ENCODE data around the gene TRAPPC3L.

Gene TRAPPC3L

DNA sequence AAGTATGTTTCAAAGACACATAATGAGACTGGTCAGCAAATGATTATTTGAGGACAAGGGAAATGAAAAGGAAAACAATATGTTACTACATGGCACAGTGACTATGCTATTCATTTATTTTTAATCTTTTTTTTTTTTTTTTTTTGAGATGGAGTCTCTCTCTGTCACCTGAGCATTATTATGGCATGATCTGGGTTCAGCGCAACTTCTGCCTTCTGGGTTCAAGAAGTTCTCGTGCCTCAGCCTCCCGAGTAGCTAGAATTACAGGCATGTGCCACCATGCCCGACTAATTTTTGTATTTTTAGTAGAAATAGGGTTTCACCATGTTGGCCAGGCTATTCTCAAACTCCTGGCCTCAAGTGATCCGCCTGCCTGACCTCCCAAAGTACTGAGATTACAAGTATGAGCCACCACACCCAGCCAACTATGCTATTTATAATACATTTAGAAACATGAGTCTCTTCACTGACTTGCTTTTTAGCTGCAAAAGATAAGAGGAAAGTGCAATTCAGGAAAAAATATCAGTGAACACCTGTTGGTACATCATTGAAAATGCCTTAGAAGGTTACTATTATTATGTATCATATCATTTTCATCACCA, 11.4 kb upstream of the TRAPPC3L start:
- DNase-seq (ENCODE audit: low read depth), result no peak

DNA sequence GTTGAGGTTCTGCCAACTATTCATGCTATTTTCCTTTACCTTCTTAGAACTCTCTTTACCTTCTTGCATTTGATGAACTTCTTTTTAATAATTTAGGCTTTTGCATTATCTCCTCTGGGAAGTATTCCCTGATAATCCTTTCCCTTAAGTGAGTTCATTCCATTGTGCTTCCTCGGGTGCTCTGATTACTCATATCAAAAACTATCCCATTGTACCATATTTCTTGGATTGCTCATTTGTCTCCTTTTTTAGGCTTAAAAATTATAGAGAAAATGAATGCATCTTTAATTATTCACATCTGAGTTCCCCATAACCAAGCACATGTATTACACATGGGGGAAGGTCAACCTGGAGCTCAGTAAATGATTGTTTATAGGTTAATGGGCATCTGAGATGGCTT, 10.6 kb upstream of the TRAPPC3L start:
- DNase-seq (ENCODE audit: low read depth), result no peak

DNA sequence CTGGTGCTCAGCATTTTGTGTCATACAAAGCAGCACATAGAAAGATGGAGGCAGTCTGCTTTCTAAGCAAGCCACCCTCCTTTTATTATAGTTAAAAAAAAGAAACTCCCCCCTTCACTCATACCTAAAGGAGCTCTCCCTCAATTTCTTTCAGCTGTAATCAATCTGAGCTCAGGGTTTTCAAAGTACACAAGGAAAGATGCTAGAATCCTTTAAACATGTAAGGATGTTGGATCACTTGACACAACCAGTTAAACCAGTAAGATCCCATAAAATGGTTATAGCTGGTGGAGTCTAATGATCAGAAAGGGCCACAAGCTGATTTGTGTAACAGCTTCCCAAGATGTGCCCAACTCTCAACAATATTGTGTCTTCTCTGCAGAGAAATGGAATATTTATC, 8.0 kb upstream of the TRAPPC3L start, which contains the start of gene CALHM4:
Gene CALHM4, plus strand, starts transcription at position 301 of the 400 bp plus-strand sequence. Its CDS starts 43 bp downstream, at position 344.
- DNase-seq (ENCODE audit: low read depth), result no peak

DNA sequence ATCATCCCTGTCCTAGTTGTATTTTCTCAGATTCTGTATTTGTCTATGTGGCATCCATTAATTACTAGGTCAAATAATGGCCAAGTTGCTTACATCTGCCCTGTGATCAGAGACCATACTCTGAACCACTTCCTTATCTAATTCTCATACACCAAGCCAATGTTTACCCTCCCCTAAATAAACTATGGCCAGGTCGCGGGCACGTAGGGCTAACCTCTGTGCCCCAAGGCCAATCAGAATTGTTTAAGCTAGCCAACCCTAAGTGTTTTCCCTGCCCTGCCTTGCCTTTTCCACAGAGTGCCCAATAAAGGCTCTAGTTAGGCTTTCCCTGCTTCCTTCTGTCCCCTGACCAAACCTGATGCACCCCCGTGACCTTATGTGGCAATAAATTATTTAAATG, 5.3 kb upstream of the TRAPPC3L start:
- no peak for DNase-seq (ENCODE audit: low read depth)

DNA sequence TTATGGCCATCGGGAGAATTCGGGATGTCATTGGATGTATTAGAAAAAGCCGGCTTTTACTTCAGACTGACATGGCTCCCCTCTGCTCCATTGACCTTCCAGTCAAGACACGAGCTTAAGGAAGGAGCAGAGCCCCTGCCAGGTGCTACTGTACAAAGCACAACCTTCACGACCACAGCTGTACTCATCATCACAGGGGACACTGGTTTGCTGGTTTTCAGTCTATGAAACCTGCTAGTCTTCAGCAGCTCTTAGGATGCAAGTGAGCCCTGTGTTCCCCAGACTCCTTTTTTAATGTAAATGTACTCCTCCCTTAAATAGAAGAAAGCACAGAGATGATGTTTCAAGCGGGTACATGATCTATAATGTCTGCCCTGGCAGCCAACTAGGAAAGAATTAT, 1.9 kb upstream of the TRAPPC3L start:
- no peak for DNase-seq (ENCODE audit: low read depth)

DNA sequence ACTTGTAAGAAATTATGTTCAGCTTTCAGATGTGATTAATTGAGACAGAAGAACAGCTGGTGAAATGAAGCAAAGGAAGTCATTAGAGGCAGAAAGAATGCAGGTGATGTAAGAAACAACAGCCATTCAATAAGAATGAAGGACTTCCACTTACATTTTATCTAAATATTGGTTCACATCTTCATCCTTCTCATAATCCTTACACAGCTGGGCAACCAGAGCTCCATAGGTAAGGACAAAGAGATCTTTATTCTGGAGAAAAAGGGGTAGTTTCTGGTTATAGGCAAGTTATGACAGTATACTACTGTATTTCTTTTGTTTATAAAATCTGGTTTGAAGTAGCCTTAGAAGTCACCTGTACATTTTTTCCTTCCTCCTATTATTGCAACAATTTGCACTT, 2.3 kb downstream of the TRAPPC3L start:
- no peak for DNase-seq (ENCODE audit: low read depth)

DNA sequence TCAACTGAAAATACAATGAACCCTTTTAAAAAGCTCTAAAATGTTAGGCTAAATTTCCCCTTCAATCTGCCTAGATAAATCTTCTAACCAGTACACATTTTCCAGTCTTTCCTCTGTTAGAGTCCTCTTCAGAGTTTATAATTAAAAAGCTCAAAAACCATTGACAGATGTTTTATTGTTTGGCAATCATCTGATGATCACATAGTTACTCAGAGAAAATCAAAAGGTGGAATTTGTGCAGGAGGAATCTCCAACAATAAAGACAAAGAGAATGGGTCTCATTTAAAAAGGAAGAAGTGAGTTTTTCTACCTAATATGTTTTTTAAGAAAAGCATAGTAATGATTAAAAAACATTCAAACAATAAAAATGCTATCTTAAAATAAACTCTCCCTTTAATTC, 3.1 kb downstream of the TRAPPC3L start:
- no peak for DNase-seq (ENCODE audit: low read depth)

DNA sequence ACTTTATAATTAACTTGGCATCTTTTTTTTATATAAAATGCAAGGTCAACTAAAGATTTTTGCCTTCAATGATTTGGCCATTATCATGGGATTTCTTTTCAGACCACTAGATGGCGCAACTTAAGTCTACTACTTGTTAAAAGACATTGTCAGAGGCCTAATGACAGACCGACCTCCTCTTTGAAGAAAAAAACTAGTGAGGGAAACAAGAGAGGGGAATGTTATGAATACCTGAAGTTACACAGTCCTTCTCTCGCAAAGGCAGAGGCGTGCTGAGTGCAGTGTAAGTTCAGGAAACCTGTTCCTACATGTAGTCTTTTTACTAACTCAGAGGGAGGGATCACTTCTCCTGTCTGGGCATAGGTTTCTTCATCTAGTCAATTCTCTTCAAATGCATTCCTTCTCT, 9.3 kb downstream of the TRAPPC3L start:
- DNase-seq (ENCODE audit: low read depth), result no peak

DNA sequence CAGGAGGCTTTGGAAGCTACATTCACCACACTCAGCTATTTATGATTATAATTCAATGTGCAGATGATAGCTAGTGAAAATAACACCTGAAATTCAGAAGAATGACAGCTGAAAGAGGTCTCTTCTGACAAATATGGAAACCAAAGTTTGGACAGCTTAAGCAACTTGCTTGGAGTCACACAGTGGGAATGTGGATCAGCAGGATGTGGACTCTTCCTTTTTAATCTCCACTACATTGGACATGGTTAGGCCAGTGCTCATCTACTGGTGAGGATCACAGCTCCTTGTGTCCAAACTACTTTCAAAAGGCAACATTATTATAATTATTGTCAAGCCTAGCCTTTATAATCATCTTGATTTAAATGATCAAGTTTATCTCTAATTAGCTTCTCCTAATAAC, 10.4 kb downstream of the TRAPPC3L start:
- DNase-seq (ENCODE audit: low read depth), result no peak

DNA sequence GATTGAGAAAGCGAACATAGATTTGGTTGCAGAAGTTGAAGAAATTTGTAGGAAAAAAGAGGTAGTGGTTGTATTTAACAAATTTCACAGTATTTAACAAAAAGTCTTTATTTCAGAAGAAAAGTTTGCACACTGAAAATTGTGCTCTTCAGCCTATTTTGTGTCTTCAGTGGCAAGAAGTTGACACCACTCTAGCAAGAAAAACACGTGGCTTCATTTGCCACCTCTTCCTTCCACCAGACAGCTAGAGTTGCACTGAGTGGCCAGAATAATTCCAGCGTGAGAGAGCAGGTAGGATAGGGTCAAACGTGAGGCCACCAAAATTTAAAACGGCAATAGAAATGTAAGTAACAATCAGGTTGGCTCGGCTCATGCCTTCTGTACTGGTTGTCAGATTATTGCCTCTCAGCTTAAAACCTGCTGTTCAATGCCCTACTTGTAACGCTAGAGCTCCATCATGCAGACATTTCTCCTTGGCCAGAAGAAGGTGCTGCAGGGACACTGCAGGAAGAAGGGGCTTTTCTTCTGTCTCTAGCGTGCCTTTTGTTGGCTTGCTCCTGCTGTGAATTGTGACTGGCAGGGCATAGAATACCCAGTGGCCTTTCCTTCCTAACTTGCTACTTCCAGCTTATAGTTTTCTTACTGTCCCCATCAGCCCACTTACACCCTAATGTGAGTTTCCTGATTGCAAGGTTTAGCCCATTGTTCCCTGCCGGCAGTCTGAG, 12.1 kb downstream of the TRAPPC3L start:
- no peak for DNase-seq (ENCODE audit: low read depth)

DNA sequence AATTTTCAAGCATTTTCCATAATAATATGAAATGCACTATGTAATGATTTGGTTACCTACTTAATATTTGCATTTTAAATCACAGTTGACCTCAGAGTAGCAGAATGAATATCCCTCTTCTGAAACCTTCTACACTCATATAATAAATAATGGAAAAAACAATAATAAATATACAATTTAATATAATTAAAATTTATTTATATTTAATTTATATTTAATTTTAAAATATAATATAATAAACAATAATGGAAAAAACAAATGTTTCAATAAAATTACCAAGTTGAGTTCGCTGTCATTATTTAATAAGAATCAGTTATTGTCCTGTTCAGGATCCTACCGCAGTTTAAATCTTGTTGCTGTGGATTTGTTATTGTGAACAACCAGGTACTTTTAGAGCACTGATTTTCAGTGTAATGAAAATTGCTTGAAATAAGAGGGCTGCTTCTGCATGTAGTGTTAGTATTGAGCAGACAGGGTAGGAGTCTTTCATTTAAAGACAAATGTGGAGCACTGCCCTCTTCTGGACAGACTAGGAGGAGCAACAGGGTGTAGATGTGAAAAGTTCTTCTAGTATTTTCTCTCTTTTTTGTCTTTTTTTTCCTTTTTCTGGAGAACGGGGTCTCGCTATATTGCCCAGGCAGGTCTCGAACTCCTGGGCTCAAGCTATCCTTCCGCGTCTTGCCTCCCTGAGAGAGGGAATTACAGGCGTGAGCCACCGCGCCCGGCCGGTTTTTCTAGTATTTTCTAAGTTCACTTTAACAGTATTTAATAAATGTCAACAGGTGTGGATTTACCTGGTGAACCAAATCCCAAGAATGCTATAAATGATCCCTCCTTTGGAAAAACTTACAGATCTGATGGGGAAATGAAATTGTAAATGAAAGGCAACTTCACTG, 13.6 kb downstream of the TRAPPC3L start:
- peak; percentile 13 for DNase-seq (ENCODE audit: low read depth)

DNA sequence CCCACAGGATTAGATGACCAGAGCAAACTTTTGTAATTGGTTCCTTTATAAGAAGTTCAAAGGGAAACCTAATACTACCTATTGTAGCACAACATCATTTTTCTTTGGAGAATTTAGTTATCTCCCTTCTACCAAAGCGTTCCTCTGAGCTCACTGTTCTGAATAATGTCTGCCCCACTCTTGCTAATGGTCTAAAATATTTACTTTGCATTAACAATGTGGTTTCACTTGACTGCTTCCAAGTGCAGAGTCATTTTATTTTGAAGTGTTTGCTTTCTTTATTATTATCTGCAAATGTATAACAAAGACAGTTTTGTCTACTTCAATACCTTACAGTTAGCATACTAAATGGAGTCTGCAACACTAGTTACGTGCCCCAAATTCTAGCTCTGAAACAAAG, 15.0 kb downstream of the TRAPPC3L start:
- DNase-seq (ENCODE audit: low read depth), result no peak

DNA sequence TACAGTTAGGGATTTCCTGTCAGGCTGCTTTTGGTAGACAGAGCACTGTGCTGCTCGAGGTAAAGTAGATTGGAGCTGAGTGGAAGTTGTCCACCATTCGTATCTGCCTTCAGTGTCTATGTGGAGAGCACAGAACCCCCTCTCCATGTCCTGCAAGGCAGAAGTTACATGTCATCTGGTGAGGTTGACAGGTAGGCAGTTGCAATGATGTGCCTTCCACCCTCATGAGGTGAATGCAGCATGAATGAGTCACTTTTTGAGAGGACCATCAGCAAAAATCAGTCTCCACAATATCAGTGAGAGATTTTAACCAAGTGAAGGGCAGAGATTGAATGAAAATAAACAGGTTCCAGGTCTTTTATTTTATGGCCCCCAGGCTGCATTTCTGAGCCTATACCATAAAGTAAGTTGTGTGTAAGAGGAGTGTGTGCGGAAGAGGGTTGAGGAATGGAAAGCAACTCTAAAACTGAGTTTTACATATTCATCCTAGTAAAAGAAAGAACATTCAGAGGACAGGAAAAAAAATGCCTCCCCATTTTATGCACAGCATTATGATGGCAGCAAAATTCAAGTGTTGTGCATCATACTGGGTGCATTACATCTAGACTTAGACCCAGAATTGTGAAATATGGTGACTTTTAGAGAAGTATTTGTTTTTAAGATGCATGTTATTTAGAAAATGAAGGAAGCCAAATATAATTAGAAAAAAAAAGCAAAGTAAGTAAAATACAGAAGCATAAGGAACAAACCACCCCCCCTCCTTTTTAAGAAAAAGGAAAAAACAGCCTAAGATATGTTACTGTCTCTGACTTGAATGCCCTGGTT, 15.8 kb downstream of the TRAPPC3L start:
- DNase-seq (ENCODE audit: low read depth), result no peak

DNA sequence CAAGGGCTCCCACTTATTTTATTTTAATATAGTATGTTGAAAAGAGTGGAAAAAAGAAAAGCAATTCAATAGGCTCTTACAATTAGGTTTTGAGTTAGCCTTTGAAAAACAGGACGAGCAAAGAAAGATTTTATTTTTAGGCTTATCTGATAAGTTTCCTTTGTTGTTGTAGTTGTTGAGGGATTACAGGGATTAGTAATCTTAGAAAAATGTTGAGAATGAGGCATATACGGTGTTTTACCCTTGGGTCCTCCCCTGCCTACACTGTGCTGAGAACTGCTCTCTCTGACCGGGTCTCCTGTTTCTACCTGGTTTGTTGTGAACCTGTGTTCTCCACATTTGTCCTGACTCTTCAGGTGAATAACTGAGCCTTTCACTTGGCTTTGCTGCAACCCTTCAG, 16.7 kb downstream of the TRAPPC3L start:
- no peak for DNase-seq (ENCODE audit: low read depth)

DNA sequence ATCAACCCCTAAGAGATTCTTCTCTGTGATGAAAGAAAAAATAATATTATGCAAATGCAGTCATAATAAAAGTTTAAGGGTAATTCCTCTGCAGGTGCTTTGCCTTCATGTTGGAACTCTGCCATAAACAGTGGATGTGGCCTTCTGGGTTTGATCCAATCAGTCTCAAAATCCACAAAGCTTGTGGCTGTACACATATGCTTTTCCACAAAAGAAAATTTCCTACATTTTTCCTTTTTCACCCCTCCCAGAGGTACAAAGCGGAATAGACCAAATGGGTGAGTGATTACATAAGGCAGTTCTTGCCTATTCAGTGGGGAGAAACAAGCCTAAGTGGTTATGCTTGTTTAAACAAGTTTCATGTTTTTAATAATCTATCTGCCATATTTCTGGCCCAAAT, 17.4 kb downstream of the TRAPPC3L start:
- DNase-seq (ENCODE audit: low read depth), result no peak

DNA sequence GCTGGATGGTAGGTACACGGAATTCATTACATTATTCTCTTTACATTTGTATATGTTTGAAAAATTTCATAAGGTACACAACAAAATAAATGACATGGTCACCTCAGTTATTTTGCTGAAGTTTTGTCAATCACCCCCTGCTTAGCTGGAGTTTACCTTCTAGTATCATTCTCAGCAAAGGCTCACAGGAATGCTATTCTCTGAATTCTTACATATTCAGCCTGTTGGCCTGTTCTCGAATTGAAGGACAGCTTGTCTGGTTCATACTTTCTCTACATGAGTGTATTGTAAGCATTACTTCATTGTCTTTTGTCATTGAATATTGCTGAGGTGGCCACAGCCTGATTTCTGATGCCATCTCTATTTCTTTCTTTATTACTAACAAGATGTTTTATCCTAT, 21.2 kb downstream of the TRAPPC3L start:
- no peak for DNase-seq (ENCODE audit: low read depth)

DNA sequence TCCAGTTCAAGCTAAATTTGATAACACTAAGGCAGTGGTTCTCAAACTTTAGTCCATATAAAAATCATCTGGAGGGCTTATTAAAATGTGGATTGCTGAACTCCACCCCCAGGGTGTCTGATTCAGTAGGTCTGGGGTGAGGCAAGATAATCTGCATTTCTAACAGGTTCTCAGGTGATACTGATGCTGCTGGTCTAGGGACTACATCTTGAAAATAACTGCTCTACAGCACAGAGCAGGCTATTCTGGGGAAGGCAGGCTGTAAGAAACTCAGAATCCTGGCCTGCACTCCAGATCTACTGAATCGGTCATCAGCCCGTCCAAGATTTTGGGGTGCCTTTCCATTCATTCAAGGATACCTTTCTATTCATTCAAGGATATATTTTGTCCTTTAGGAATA, 22.6 kb downstream of the TRAPPC3L start:
- DNase-seq (ENCODE audit: low read depth), result no peak

DNA sequence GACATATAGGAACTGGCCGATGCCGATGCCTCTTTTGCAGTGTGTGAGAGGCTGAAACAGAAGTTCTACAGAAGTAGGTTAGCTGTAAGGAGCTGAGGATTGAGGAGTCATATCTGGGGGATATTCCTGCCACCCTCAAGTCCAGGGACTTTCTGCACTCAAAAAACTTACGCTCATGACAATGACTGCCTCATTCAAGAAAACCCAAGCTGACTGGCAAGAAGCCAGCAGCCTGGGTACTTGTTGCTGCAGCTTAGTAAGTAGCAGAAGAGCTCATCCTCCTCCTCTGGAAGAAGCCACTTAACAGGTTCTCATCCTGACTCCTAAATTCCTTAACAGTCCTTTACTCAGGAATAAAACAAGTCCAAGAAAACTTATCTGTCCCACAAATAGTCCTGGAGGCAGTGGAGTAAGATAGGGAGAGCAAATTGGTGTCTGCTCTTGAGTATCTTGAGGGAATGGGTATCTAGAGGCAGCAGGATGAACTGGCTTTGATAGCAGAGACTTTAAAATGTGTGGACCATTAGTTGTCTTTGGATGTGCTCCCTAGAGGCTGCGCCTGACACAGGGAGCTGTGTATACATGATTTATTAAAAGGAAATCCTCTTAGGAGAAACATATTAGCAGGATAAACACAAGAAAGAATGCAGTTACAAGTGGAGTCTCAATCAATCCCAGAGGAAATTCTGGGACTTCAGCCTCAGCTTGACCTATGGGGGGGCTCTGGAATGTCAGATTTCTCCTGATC, 26.7 kb downstream of the TRAPPC3L start:
- no peak for DNase-seq (ENCODE audit: low read depth)

DNA sequence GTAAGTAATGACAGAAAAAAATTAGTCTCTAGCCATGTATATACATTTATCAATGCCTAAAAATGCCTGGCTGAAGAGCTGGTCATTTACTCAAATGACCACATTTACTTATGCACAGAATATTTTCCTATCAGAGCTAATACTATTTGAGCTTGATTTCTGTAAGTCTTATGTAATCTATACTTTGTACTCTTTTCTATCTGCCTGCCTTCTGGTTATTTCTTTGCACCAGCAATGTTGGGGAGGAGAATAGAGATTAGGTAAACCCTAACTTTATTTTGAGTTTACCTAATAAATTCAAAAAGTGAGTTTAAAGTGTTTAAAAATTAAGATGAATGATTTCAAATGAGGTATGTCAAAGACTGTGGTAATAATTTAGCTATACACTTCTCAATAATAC, 30.3 kb downstream of the TRAPPC3L start:
- no peak for DNase-seq (ENCODE audit: low read depth)

DNA sequence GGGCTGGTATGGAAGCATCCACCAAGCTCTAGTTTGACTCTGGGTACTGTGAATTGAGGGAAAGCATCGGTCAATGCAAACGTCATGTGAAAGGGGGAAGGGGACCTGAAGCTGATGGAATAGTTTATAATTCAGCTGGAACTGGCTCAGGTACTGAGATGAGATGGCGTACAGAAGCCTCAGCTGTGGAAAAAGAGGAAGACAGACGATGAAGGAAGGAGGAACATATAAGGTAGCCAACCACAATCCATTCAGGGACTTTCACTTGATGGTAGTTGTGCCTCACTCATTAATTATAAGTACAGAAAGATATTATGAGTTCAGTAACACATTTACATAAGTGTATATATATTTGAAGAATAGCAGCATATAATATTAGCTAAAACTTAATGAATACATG, 31.4 kb downstream of the TRAPPC3L start:
- no peak for DNase-seq (ENCODE audit: low read depth)

DNA sequence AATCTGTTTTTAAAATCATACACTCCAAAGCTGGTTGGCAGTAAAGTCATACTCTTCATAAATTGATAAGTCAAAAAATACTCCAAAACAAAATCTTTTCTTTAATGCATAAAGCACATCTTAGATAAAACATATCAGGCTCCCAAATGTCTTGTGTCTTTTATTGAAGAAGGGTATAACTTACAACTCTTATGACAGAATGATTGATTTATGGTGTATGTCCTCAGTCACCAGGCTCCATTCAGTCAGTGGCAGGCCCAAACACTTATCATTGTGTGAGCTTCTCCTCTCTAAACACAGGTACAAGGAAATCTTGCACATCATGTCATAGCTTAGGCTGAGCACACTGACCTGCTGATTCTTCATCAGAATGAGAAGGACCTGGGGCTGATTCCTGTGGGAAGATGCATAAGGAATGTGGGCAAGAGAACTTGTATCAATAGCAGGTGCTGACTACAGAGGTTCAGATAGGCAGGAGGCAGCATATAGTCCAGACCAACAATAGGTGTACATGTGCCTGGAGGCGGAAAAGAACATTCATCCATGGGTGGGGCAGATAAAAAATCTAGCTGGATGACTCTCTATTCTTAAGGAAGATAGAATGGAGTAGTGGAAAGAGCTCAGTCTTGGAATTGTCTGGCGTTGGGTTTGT, 32.1 kb downstream of the TRAPPC3L start:
- no peak for DNase-seq (ENCODE audit: low read depth)

Measured in stimulated activated CD8-positive, alpha-beta memory T cell treated with anti-CD3 and anti-CD28 coated beads, Interleukin-7, amount 100 ng/mL, for 24 hours (primary cell).